ENCODE measurements around the gene ANKRD16.

DNA sequence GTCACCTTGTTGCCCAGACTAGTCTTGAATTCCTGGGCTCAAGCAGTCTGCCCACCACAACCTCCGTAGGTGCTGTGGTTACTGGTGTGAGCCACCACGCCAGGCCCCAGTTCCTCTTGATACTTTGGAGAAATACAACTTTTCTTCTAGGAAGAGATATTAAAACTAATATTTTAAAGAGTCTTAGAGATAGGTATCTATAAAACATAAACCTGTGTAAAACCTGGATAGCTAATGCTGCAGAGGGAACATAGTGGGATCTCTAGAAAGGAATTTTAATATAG is 71.7 kb downstream of the ANKRD16 start:
- TF ChIP-seq, protein P1, sequence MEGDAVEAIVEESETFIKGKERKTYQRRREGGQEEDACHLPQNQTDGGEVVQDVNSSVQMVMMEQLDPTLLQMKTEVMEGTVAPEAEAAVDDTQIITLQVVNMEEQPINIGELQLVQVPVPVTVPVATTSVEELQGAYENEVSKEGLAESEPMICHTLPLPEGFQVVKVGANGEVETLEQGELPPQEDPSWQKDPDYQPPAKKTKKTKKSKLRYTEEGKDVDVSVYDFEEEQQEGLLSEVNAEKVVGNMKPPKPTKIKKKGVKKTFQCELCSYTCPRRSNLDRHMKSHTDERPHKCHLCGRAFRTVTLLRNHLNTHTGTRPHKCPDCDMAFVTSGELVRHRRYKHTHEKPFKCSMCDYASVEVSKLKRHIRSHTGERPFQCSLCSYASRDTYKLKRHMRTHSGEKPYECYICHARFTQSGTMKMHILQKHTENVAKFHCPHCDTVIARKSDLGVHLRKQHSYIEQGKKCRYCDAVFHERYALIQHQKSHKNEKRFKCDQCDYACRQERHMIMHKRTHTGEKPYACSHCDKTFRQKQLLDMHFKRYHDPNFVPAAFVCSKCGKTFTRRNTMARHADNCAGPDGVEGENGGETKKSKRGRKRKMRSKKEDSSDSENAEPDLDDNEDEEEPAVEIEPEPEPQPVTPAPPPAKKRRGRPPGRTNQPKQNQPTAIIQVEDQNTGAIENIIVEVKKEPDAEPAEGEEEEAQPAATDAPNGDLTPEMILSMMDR (IDR thresholded peaks at IDR 0.05): no peak
- no peak for TF ChIP-seq POLR2A (IDR thresholded peaks at IDR 0.05)
- no peak for TF ChIP-seq EP300 (IDR thresholded peaks at IDR 0.05)
